ENCODE data around the gene AUTS2.

Gene AUTS2

DNA sequence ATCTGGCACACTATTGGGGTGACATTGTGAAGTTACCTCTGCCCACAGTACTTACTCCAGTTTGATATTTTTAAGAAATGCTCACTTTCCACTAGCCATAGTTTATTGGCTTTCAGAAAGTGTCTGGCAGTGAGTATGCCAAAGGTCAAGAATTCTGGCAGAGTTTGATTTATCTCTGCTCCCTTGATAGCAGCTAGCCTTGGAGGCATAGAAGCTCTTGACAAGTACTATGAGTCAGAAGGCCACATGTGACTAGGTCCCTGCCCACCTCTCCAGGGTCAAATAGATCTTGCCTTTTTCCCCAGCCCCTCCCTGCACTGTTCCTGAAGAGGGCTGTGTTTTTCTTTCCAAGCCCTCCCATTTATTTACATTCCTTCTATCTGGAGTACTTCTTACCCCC is 202.2 kb downstream of the AUTS2 start:
- no peak for DNase-seq

DNA sequence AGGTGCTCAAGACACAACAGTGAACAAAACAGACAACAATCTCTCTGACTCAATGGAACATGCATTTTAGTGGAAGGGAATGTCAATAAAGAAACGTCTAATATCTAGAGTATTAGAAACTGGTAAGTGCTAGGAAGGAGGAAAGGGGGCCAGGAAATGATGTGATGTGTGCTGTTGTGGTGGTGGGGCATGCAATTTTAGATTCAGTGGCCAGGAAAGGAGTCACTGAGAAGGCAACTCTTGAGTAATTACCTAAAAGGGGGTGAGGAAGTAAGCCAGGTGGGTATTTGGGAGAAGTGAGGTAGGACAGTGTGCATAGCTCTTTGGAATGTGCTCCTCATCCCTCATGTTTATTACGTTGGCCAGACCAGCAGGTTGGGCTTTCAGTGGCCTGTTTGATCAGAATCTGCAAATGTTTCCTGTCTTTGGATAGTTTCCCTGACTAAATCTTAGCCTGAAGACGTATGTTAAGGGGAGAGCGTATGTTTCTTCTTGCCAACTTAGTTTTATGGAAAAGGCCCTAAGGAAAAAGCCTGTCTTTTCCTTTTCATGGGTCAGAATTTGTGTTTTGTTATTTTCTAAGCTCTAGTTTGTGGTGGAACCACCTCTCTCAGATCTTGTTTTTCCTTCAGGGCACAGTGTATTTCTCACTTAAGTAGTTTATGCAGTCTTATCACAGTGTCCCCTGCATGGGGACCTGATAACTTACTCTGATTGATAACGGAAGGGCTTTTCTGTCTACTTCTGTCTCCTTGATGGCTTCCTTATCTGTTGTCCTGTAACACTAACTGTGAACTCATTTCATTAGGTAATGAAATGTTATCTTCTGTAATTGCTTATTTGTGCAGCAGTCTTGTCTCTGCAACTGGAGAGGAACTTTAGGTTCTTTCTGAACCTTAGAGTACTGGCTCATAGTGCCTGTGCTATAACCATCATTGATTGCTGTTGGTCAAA is 203.7 kb downstream of the AUTS2 start:
- DNase-seq, result no peak

DNA sequence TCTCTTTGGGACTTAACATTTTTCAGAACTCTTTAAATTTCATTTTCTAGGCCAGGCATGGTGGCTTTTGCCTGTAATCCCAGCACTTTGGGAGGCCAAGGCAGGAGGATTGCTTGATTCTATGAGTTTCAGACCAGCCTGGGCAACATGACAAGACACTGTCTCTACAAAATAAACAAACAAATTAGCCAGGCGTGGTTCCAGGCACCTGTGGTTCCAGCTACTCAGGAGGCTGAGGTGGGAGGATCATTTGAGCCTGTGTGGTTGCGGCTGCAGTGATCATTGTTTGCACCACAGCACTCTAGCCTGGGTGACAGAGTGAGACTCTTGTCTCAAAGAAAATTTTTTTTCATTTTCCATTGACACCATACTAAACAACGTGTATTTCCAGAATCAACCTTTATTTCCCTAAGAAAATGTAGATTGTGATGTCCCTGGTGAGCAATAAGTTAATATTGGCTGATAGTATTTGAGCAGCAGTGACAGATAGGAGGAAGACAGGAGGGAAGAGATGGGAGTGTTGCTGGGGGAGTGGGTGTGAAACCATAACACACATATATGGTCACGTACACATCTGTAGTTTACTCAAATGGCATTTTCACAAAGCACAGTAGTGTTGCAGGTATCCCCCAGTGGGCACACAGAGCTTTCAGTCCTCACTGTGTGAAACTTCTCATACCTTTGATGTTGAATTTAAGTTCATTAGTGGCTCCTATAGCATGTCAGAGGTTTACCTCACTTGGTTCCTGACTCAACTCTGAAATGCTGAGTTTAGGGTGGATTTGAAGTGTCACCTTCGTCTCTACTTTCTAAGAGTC is 205.6 kb downstream of the AUTS2 start:
- no peak for DNase-seq

DNA sequence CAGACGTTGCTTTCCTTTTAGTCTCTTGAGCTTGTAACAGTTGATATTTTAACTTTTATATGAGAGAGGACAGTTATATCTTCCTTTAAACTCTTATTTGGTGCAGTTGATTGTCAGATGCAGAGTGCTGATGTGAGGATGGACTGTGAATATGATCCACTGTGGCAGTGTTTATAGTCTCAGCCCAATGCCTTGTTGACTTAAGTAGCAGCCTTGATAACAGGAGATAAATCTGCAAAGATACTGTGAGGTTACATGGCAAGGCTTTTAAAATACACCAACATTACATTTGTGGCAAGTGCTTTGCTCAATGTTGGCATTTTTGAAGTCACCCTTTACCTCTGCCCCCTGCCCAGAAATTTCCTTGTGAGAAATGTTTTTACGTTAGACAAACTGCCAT is 206.7 kb downstream of the AUTS2 start:
- no peak for DNase-seq

DNA sequence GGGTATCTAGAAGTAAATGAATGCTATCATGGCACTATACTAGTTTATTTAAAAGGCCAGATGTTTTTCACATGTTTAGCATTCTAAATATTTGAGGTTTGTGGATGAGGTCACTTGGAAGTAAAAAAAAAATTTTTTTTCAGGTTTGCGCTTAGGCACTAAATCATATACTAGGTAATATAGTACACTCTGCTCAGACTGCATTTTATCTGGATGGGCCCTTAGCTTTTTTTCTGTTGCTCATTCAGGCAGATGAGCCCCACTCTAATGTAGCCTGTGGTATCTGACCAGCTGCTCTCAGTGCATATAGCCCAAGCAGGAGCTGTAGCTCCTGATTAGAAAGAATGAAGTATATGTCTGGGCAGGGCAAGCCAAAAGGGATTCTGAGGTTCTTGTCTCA is 210.1 kb downstream of the AUTS2 start:
- no peak for DNase-seq

DNA sequence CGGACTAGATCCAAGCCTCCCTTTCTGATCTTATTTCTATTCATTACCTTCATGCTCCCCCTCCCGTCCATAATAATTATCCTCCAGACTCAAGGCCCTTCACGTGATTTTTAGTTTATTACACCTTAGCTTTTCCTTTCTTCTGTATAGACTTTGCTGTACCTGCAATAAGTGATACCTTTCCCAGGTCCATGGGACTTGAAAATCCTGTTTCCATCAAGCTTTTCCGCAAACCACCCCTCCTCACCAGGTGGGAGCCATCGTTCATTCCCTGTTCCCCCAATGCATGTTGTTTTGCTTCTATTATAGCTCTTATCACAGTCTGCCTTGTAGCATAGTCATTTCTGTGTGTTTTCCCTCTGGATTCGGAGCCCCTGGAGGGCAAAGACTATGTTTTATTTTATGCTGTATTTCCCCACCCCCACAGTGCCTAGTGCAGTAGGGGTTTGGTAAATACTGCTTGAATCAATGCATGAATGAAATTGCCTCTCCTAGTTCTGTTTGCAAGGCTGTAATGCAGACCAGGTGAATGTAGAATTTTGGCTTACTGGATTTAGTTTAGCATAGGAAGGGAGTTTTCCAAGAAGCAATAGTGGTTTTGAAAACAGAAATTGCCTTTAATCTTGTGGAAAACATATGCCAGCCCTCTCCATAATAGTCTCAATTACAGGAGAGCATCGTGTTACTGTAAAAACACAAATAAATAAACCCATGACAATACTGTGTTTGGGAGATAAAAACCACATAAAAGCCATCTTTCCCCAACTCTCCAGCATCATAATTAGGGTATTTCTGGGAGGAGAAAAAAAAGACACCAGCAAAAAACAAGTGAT is 213.4 kb downstream of the AUTS2 start:
- DNase-seq, result no peak

DNA sequence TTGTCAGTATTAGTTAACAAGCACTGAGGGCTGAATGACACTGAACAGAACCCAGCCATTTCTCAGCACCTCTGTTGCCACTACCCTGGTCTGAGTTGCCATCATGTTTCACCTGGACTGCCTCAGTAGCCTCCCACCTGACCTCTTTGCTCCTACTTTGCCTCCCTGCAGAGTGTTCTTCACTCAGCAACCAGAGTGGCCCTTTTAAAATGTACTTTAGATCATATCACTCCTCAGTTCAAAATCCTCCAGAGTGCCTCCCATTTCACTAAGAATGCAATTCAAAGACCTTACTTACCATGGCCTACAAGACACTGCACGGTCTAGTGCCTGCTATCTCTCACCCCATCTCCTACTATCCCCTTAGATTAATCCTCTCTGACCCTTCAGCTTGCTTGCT is 214.5 kb downstream of the AUTS2 start:
- DNase-seq, result no peak

DNA sequence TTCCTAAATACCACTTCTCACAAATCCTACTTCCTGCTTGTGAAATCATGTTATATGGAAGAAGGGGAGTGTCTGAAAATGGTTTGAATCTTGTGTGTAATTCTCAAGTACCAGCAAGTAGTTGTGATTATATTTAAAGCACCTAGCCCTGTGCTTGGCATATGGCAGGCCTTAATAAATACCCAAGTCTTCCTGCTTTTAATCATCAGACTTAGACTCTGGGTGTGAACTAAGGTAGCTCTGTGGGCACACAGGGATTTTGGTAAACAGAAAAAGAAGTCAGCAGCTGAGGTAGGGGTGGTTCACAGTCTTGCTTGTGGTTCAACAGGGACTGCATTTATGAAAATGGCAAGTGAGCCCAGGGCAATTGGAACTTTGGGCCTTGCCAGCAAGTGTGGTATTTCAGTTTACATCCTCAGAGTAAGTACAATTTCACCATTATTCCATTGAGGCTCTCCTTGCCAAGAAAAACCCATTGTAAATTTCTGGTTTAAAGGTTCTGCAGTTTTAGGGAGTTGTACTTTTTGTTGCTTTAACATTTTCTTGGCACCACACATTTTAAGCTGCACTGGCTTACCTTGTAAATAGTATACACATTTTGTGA is 215.5 kb downstream of the AUTS2 start:
- no peak for DNase-seq

DNA sequence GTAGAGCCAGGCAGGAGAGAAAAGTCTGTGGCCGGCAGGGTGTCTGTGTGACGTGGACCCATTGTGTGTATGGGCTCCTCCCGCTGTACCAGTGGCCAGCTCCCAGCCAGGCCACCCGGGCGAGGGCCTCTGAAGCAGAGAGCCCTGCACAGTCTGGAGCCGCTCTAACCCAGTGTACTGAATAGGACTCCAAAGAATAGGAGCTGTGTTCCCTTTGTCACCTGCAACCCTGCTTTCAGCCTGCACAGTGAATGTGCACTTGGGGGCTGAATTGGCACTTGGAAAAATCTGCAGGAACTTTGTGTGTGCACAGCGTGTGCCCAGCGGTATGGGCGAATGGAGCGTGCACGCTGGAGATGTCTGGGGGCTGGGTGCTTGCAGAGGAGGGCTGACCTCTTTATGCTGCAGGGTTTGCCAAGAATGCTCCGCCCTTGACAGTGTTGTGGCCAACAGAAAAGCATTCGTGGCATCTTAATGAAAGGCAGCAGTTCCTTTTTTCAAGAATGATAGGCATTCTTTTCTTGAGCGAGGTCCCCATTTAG is 216.2 kb downstream of the AUTS2 start:
- no peak for DNase-seq

DNA sequence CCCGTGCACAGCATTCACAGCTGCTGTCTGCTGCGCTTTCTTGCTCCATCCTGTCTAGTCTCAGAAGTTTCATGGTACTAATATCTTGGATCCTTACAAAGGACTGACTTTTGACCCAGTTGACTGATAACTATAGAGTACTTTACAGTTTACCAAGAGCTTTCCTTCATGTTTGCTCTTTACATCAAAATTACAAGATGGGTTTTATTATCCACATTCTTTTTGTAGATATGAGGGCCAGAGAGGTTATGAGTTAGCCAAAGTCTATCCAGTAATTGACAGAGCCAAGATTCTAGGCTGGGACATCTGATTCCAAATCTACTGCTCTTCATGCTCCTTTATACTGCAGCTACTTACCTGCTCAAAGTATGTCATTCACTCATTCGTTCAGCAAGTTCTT is 218.2 kb downstream of the AUTS2 start:
- DNase-seq, result no peak

DNA sequence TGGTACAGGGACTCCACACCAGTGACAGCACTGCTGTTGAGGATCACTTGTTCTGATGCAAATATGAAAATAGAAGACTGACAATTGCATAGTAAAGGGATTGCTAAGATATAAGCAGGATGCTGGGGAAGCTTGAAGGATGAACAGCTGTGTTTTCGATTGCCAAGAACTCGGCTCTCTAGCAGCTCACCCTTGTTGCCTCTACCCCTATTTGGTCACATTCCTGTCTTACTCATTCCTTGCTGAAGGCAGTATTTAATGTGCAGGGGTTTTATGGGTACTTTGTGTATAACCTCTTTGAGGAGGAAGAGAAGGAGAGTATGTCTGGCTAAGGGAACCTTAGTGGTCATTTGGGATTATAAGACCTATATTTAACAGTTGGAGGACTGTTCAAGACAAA is 218.8 kb downstream of the AUTS2 start:
- DNase-seq, result no peak

DNA sequence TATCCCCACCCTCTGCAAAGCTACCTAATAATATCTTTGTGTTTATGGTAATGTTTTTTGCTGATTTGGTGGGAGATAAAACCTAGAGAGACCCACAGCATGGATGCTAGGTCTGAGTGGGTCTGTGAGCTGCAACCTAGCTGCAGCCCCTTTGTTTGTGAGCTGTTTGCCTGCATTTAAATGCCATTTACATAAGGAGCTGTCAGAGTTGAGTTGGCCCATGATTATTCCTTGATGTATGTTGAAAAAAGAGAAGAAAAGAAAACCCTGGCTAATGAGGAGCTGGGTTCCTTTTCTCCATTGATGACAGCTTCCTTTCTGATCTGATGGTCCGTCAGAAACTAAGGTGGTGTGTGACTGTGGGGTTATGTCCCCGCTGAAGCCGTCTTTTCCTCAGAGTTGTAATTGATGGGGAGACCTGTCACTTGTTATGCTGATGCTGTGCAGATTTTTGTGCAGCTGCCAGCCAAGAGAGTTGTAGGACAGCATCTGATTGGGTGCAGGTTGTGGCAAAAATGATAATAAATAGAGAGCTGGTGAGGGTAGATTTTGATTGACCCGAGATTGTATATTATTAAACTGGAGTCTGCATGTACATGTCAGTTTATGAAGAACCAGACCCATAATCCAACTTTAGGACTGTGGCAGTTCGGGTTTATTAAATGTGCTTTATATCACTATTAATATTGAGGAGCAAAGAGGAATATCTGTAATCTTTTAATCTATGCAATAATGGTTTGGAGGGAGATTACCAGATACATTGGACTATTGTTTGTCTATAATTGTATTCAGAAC is 219.8 kb downstream of the AUTS2 start:
- no peak for DNase-seq

DNA sequence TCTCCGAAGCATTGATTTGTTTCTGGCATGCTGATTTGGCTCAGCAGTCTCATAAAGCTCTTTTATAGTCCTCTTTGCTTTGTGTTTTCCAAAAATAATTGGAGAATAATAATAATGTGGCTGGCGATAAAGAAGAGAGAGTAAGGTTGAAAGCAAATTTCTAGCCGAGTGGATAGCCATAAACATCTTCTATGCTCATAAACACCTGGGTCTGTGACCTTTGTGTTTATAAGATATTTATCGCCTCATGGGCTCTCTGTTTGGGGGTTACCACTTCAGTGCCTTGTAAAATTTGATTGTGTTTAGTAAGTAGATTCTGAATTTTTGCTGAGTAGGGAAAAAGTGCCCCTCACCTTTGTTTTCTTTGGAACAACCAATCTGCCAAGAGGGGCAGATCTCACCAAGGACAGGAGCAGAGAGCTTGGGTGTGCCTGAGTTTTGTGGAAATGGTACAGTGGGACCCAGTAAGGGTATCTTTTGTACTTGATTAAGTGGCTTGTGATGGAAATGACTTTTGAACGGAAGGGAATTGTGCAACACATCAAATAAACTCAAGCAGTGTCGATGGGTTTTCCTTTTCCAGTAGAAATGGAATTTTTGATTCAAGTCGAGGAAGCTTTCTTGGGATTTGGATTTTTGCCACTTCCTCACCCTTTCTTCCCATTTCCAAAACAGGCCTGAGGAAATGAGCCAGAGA is 220.5 kb downstream of the AUTS2 start:
- DNase-seq, result no peak

DNA sequence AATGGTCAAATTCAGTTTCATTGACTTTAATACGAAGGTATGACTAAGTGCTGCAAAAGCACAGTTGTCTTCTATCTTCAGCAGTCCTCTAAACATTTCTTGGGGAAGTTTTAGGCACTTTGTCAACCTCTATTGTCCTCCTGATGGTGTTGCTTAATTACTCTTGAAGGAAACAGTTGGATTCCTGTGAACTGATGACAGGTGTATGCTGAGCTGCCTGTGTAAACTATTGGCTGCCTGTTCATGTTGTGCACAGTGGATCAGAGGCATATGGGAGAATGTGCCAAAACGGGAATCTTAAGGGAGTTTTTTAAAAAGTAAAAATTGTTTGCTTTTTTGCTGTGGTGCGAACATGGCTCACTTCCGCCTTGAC is 221.0 kb downstream of the AUTS2 start:
- no peak for DNase-seq

DNA sequence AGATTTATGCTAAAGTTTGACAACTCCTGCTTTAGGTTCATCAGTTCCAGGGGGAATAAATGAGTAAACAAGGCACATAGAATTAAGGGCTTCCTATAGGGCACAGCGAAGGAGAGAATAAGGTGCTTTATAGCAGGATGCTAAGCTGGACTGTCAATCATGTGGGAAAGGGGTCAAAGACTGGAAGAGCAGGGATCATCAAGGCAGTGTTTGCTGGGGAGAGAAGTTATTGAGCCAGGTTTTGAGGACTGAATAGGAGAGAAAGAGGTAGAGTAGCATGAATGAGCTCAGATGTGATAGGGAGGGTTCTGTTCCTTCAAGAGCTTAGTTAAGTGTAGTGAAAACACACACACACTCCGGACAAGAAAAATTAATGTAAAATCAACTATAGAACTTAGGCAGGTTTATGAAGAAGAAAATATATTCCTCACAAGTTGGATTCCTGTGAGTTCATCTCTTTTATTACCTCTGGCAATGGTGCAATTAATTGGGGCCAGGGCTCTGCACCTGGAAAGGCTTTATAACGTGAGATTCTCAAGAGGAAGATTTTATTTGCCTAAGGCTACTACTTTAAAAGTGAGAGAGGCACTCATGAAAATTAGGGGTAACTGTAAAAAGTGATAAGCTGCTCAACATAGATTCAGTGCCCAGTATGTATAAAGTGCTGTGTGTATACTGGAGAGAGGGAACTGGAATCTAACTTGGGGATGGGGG is 222.4 kb downstream of the AUTS2 start:
- no peak for DNase-seq

DNA sequence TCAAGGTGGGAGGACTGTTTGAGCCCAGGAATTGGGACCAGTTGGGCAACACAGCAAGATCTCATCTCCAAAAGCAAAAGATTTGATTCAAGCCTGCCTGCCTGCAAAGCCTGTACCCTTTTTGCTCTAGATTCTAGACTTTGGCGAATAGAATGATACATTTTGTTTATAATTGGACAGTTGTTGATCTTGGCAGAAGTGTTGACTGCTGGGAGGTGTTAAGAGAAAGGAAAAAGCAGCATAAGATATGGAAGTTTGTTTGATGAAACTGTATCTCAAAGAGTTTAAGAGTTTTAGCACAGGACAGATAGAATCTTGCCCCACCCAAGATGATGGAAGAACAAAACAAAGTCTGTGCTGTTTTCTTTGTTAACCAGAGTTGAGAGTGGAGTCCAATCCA is 224.1 kb downstream of the AUTS2 start:
- DNase-seq, result no peak

DNA sequence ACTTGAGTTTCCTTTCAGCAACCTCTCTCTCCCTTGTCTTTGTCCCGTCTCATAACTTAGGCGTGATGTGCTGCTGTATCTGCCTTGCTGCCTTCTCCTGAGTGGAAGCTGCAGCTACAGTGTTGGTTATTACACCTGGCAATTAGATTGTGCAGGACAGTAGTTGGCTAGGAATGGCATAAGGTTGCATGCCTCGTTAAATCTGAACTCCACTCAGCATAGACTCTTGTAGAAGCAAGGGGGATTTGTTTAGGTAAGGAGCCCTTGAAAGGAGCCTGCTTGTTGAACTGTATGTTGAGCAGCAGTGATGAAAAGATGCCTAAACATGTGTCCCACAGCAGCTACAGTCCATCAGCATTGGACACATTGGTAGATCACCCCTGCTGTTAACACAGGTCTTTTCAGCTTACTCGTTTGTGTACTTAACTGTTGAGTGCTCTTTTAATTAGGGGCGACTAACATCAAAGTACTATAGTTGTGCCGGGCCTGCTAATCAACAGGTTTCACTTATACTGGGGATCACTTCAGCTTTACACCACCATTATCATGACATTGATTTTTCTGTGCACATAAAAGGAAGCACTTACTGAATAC is 225.0 kb downstream of the AUTS2 start:
- no peak for DNase-seq

DNA sequence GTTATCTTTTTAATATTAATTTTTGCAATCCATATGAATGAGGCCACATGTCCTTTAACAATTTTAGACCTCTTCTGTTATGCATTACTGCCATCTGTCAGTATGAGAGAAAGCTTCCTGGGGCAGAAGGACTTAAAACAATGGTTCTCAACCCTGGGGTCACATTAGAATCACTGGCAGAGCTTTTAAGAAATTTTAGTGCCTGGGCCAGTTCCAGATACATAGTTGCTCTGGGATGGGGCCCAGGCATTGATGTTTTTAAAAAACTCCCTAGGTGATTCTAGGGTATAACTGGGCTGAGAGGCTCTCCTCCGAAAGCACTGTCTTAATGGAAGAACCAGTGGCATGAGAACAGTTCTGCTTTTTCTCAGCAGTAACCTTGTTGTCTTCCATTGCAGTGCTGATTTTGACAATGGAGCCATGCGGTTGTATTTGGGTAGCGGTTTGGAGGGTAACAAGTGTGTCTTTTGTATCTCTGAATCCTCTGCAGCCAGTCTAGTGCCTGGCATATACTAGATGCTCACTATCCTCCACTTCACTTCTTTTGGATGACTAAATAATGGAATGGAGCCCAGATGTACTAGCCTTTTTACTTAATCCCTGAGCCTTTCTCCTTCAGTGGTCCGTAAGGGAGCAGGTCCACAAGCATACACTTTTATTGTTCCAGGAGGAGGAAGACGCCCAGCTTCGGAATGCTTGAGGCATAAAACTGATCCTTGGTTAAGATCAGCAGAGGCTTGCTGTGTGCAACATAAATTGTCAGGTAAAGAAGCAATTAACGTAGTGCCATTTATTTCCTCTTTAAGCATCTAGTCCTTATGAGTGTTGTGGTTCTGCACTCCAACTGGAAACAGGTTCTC is 227.1 kb downstream of the AUTS2 start:
- DNase-seq, result no peak

DNA sequence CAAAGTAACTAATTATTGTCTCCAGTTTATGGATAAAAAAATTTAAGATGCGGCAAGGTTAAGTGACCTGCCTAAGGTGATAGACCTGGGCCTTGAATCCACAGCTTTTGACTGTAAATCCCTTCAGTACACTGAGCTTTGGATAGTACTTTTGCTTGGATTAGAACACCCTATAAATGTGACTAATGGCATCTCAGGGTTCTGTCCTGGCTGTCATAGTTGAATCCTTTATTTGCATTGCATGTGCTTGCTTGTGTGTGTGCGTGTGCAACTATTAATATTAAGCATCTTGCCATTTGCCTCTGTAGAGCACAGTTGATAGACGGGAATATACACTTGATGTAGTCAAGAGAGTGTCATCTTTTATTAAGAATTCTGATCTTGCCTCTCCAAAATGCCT is 228.0 kb downstream of the AUTS2 start:
- DNase-seq, result no peak

All from stimulated activated CD4-positive, alpha-beta T cell treated with anti-CD3 and anti-CD28 coated beads, Interleukin-4, amount 100 ng/mL, for 24 hours (primary cell).